ENCODE data around the gene TDP2. TPM values are rescaled to one million over a fixed set of nuclear protein-coding genes. Genes with fewer than 3 reads are reported as not detected.

Gene TDP2
- total and polyA plus RNA-seq, 9 of the 15 experiments (the other 6 are each of a cell fraction or from before 2014, with no cell fraction given): 27.7 to 60.1 (median 31.8) TPM

DNA sequence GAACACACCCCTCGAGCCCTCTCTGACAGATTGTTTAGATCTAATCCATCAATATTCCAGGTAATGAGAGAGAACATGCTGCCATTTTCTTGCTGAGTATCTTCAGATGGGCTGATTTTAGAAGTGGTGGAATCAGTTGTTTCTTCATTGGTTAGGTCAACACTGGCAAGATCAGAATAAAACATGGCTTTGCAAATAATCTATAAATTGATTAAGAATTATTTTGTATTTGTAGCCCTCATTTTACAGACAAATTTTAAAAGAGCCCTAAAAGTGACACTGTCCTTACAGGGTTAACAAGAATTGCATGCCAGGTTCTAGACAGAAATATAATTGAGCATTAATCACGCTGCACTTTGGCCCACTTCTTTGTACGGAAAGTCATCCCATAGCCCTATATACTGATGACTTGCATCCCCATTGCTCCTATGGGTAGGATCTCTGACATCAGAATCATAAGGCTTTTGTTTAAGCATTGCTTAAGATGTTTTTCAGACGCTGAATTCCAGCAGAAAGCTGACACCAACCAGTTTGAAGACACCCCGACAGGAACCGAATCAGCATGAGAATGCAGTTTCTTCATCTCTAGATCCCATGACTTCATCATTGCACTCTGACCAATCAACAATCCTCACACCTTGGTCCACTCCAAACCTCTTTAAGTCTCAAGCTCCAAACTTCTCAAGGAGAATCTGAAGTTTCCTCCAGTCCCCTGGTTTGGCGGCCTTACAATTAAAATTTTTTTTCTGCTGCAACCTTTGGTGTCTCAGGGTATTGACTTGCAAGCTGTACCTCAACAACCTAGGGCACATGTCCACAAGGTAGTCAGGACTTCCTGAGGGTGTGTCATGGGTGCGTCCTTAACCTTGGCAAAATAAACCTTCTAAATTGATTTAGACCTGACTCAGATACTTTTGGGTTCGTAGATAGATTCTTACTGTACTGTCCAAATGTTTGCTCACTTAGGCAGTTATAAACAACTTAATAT, 7.8 kb downstream of the TDP2 start (continued):
- no peak for TF ChIP-seq ZBTB40 (IDR thresholded peaks at IDR 0.05)
- TF ChIP-seq ZBTB40 (CRISPR knock-in tag; IDR thresholded peaks at IDR 0.05): no peak
- TF ChIP-seq ZNF263 (CRISPR knock-in tag; IDR thresholded peaks at IDR 0.05; ENCODE audit: borderline replicate concordance): no peak
- TF ChIP-seq PCBP2 (IDR thresholded peaks at IDR 0.05; ENCODE audit: low read depth, low read length, poor library complexity, severe bottlenecking): no peak
- TF ChIP-seq, protein P1, sequence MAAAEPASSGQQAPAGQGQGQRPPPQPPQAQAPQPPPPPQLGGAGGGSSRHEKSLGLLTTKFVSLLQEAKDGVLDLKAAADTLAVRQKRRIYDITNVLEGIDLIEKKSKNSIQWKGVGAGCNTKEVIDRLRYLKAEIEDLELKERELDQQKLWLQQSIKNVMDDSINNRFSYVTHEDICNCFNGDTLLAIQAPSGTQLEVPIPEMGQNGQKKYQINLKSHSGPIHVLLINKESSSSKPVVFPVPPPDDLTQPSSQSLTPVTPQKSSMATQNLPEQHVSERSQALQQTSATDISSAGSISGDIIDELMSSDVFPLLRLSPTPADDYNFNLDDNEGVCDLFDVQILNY (CRISPR knock-in tag; IDR thresholded peaks at IDR 0.05): no peak
- TF ChIP-seq ID3 (CRISPR knock-in tag; IDR thresholded peaks at IDR 0.05): no peak
- no peak for TF ChIP-seq ID3 (tag; IDR thresholded peaks at IDR 0.05)
- TF ChIP-seq CTCF (IDR thresholded peaks at IDR 0.05 in 2 of 3, conservative IDR thresholded peaks at IDR 0.05 in 1 of 3; ENCODE audit: insufficient read depth in 2 of 3, low read depth in 1 of 3, low read length in 3 of 3): no peak
- TF ChIP-seq SRSF1 (IDR thresholded peaks at IDR 0.05; ENCODE audit: low read depth, low read length): no peak
- no peak for TF ChIP-seq E2F8 (IDR thresholded peaks at IDR 0.05; ENCODE audit: low read depth, partially characterized antibody)
